Omental fat pad (tissue), 4 donors: Measurements from ENCODE around the gene ZNF581. TPM values are rescaled to one million over a fixed set of nuclear protein-coding genes. Genes with fewer than 3 reads are reported as not detected.

Source experiments
- ATAC-seq: fragments of 150-250 bp; one replicate; pipeline ENCODE4 v1.9.1; 2016; ENCODE audit warnings: mild to moderate bottlenecking, moderate library complexity; ENCODE audit not compliant: low FRiP score
- DNase-seq: peaks from one replicate; pipeline ENCODE4 v3.0.0-alpha.2; 2019; ENCODE audit warnings: low spot score
- total RNA-seq, 4 donors: library from RNA; depleted of rRNA; stranded (reverse); fragments of >200 nt; gene quantifications; one replicate each; pipeline ENCODE4 v1.1.0, GENCODE V29; 2016
- TF ChIP-seq, protein P1 (sequence below), 3 donors: fragments of 450-650 bp; IDR thresholded peaks; one replicate each; pipeline ENCODE4 v1.5.1; 2016 to 2017; ENCODE audit warnings: antibody characterized with exemption in 3 of 3, mild to moderate bottlenecking in 3 of 3, moderate library complexity in 2 of 3

ZNF581 gene
- total RNA-seq, 4 donors from 2014 or later, result 9.9 to 15.0 (median 11.9) TPM

DNA sequence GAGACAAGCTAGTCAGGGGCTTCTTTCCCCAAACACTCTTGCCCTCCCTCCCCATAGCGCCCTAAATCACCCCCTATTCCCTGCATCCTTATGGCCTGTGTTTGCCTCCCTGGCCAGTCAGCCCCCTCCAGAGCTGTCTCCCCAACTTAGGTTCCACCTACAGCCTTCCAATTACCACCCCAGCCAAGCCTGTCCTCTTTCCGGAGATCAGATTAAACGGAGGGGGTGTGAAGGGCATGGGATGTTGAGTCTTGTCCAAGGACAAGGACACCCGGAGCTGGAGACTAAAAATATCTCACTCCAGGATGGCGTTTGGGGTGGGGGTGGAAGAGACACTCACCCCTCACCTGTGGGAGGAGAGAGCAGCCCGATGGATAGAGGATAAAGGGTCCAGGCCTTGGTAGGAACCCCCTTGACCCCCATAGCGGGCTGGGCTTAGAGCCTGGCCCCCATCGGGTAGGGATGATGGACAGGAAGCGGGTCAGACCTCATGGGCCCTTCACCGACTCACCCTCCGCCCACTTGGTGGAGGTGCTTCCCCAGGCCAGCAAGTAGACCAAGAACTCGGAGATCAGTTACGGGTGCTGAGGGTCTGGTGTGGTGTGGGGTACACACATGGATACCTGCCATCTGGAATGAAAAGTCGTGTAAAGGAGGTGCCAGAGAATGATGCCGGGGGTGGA, 32.0 kb upstream of the ZNF581 start:
- DNase-seq (no peak), ATAC-seq (no peak)
- TF ChIP-seq, protein P1, sequence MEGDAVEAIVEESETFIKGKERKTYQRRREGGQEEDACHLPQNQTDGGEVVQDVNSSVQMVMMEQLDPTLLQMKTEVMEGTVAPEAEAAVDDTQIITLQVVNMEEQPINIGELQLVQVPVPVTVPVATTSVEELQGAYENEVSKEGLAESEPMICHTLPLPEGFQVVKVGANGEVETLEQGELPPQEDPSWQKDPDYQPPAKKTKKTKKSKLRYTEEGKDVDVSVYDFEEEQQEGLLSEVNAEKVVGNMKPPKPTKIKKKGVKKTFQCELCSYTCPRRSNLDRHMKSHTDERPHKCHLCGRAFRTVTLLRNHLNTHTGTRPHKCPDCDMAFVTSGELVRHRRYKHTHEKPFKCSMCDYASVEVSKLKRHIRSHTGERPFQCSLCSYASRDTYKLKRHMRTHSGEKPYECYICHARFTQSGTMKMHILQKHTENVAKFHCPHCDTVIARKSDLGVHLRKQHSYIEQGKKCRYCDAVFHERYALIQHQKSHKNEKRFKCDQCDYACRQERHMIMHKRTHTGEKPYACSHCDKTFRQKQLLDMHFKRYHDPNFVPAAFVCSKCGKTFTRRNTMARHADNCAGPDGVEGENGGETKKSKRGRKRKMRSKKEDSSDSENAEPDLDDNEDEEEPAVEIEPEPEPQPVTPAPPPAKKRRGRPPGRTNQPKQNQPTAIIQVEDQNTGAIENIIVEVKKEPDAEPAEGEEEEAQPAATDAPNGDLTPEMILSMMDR (IDR thresholded peaks at IDR 0.05), result no peak

- no peak for ATAC-seq
- DNase-seq, result no peak
- TF ChIP-seq, protein P1 (IDR thresholded peaks at IDR 0.05), result no peak
These were observed 31.3 kb upstream of the ZNF581 start for GRCh38 chr19:55611983-55612645.

- TF ChIP-seq, protein P1 (IDR thresholded peaks at IDR 0.05), result no peak
- no peak for DNase-seq
- no peak for ATAC-seq
These were observed 30.1 kb upstream of the ZNF581 start for GRCh38 chr19:55613396-55613795.

GRCh38 chr19:55613930-55614710, 29.3 kb upstream of the ZNF581 start:
- TF ChIP-seq, protein P1 (IDR thresholded peaks at IDR 0.05), result no peak
- ATAC-seq (no peak), DNase-seq (no peak)

- ATAC-seq, result no peak
- TF ChIP-seq, protein P1 (IDR thresholded peaks at IDR 0.05), result no peak
- DNase-seq, result no peak
These were observed 28.5 kb upstream of the ZNF581 start for GRCh38 chr19:55614711-55615542.

GRCh38 chr19:55615543-55616394, 27.7 kb upstream of the ZNF581 start:
- ATAC-seq (no peak), DNase-seq (no peak)
- TF ChIP-seq, protein P1 (IDR thresholded peaks at IDR 0.05), result no peak
